DMS53 (cell line): ENCODE results near the gene RARRES1.
A peak's percentile ranks its signal among the peaks of the same experiment; 100 is the strongest.

Source experiments
- DNase-seq: peaks from one replicate; lab custom pipeline; 2025; lab: John Stamatoyannopoulos, UW

The RARRES1 gene

DNA sequence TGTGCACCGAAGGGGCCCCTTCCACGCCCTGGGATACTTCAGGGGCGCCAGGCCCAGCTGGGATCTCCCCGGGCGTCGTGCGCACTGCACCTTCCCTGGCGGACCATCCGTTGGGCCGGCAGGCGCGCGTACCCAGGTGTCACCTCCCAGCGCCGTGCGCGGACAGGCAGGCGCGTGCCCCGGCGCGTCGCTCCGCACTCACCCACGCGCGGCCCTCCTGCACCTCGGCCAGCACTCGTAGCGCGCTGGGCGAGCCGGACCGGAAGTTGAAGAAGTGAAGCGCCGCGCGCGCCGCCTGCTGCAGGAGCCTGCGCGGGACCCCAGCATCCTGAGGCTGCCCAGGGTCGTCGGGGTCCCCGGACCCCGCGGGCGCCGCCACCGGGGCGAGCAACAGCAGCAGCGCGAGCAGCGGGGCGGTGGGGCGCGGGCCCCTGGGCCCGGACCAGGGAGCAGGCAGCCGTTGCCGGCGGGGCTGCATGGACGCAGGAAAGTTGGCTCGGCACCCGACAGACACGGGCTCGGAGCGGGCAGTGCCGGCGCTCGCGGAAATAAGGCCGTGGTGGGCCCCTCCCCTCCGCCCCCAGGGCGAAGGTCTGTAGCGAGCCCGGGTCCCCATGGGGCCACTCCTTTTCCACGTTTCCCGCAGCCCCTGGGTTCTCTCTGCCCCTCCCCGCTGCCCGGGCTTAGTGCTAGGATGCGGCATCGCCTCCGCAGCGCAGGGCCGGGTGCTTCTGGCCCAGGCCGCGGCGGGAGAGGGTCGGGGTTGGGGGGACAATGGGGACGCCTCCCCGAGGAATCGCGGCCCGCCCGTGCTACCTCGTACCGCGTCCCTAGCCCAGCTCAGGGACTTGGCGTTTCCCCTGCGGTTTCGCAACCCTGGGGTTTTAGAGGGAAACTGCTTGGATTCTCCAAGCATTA lies at the start of gene RARRES1:
Gene RARRES1, minus strand, starts transcription at position 520 of the 918 bp plus-strand sequence. Its CDS starts 42 bp downstream, at position 478.
- DNase-seq: peak; percentile 83

DNA sequence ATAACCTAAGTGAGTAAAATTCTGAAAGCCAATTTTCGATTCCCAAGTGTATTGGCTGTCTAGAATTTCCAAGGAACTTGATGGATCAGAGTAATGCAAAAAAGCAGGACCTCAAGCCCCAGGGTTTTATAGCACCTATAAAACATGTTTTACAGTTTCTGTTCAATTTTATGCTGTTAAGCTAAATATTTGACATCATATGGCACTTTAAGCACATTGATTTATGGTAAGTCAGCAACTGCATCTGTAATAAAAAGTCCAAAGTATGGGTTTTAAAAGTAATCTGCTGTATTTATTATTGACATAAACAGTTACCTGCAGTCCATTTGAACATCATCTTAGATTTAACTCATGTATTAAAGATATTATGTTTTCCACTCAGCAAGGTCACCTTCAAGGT lies 49.6 kb upstream of the RARRES1 start:
- DNase-seq: no peak

GRCh38 chr3:158781191-158781590 lies 48.9 kb upstream of the RARRES1 start:
- no peak for DNase-seq

GRCh38 chr3:158780766-158781165 lies 48.5 kb upstream of the RARRES1 start:
- no peak for DNase-seq

GRCh38 chr3:158777161-158777873 lies 45.1 kb upstream of the RARRES1 start:
- no peak for DNase-seq

DNA sequence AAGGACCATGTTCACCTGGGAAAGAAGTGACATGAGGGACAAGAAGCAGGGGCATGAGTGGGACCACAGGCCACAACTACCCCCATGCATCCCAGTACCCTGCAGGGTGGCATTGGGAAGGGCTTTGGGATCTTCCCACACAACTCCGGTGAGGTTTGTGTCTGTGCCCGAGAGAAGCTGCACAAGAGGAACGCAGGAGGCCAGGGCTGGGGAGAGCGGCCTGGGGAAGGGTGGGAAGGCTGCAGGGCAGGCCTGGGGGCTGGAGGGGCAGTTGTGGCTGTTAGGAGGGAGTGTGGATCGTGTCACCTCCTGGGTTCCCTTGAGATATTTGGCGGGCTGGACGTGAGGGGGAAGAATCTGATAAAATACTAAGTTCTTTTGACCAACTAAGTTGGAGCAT lies 44.3 kb upstream of the RARRES1 start:
- no peak for DNase-seq

GRCh38 chr3:158775426-158776410 lies 43.5 kb upstream of the RARRES1 start:
- peak; percentile 10 for DNase-seq

GRCh38 chr3:158774965-158775364 lies 42.7 kb upstream of the RARRES1 start:
- DNase-seq: no peak

- DNase-seq: no peak
These were observed 41.9 kb upstream of the RARRES1 start for GRCh38 chr3:158773845-158774830.

DNA sequence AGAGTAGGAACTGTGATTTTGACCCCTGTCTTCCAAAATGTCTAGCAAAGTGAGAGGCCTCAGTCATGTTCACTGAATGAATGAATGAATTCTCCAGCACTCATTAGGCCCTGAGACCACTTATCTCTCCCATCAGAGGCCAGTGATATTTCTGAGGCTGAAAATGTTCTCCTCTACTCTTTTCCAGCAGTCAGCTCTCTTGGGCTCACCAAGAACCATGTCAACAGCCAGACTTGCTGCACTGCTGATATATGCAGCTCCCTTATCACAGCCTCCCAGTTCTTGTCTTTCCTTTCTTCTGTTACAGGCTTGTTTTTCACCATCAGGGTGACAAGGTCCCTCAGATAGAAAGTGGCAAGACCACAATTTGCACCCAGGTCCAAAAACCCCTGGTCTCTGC lies 40.9 kb upstream of the RARRES1 start:
- DNase-seq: no peak

- no peak for DNase-seq
These were observed 39.7 kb upstream of the RARRES1 start for GRCh38 chr3:158771982-158772381.

GRCh38 chr3:158771577-158771976 lies 39.3 kb upstream of the RARRES1 start:
- no peak for DNase-seq

- DNase-seq: peak; percentile 65
These were observed 38.6 kb upstream of the RARRES1 start for GRCh38 chr3:158770741-158771350.

DNA sequence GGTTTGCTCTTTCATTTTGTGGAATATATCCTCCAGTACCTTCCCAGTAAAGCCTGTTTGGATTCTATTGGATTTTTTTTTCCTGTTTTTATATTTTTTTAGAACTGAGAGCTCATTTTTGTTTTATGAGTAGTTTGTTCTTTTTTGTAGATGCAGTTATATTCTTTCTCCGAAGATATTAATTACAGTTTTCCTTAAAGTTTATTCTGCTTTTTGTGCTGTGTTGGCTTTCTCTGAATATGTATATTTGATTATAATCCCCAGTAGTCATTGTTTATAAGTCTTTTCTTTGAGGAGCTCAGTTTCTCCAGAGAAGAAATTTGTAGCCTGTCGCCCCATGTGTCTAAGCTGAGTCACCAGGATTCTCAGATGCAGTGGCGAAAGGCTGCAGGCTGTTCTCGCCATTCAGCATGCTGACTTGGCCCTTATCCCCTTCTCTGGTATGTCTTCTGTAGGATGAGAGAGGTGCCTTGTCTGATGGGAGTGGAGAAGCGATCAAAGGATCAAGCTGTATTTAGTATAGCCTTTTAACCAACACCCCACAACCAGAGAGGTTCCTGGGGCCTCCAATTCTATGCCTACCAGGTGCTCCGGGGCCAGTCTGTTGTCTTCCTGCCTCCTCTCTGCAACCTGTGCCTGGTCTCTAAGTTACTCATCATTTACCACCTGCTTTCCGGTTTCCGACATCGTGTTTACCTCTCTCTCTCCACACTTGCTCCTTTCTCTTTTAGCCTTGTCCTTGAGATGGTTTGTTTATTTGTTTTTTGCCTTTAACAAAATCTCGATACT lies 37.9 kb upstream of the RARRES1 start:
- peak; percentile 87 for DNase-seq

DNA sequence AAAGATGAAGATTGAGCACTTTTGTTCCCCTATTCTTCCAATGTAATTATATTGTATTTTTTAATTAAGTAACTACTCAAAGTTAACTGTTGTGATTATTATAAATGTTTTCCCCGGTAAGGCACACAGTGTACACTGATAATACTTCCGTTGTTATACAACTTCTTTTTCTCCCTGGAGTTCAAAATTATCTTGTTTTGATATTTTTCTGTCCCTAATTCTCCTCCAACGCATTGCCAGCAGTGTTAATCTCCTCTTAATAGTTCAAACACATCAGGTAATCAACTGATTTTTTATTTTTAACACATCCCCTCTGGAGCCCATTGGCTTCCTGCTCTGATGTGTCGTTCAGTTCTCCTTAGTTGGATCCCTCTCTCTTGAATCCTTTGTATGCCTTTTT lies 37.3 kb upstream of the RARRES1 start:
- DNase-seq: peak; percentile 20

DNA sequence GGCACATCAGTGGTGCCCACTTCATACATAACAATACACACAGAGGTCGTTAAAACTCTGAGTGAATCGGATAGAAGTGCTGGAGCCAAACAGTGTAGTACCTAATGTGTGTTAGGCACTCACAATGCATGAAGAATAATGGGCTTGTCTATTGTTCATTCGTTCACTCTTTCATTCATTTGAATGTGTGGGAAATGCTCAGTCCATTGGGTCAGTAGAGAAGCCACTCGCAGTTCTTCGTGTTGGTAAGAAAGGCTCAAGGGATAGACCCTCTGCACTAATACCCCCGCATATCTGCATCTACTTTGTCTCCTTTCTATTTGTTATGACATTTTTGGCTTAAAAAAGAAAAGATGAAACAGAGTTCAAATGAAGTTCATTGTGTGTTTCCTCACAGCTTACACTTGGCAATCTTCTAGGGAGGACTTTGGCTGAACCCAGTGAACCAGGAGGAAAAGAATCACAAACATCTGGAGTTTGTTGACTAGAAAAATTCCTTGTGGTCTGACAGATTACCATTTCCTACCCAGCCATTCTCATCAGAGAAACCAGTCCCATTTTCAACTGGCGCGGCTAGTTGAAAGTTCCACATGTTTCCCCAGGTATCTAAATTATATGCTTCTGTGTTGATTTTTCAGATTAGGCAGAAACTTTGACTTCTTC lies 36.8 kb upstream of the RARRES1 start:
- no peak for DNase-seq

DNA sequence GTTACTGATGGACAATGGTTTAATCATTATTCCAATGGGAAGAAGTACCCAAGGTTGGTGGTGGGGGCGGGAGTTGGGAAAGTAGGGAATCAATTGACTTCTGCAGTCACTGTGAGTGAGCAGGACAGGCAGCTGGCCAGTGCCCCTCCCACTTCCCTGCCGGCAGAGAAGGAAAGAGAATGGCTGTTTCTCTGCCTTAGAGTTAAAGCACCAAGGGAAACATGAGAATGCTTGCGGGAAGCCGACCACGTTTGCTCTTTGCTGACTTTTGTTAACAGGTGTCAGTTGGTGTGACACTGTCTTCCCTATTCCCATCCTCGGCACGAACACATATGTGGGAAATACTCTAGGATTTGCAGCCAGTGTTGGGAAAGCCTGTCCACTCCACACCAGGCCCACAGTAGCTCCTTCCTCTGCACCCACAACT lies 36.1 kb upstream of the RARRES1 start:
- DNase-seq: peak; percentile 54

GRCh38 chr3:158766364-158766763 lies 34.1 kb upstream of the RARRES1 start:
- peak; percentile 19 for DNase-seq
